Measurements from ENCODE around the gene CLK2. TPM values are rescaled to one million over a fixed set of nuclear protein-coding genes. Genes with fewer than 3 reads are reported as not detected.
A peak's percentile ranks its signal among the peaks of the same experiment; 100 is the strongest.

Gene CLK2
- total and polyA plus RNA-seq, 9 of the 15 experiments (the other 6 are each of a cell fraction or from before 2014, with no cell fraction given) = 13.5 to 81.4 (median 39.6) TPM

- TF ChIP-seq, protein P1, sequence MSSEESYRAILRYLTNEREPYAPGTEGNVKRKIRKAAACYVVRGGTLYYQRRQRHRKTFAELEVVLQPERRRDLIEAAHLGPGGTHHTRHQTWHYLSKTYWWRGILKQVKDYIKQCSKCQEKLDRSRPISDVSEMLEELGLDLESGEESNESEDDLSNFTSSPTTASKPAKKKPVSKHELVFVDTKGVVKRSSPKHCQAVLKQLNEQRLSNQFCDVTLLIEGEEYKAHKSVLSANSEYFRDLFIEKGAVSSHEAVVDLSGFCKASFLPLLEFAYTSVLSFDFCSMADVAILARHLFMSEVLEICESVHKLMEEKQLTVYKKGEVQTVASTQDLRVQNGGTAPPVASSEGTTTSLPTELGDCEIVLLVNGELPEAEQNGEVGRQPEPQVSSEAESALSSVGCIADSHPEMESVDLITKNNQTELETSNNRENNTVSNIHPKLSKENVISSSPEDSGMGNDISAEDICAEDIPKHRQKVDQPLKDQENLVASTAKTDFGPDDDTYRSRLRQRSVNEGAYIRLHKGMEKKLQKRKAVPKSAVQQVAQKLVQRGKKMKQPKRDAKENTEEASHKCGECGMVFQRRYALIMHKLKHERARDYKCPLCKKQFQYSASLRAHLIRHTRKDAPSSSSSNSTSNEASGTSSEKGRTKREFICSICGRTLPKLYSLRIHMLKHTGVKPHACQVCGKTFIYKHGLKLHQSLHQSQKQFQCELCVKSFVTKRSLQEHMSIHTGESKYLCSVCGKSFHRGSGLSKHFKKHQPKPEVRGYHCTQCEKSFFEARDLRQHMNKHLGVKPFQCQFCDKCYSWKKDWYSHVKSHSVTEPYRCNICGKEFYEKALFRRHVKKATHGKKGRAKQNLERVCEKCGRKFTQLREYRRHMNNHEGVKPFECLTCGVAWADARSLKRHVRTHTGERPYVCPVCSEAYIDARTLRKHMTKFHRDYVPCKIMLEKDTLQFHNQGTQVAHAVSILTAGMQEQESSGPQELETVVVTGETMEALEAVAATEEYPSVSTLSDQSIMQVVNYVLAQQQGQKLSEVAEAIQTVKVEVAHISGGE (CRISPR knock-in tag; IDR thresholded peaks at IDR 0.05) = no peak
- TF ChIP-seq ELF4 (CRISPR knock-in tag; IDR thresholded peaks at IDR 0.05) (no peak), PHF21A (IDR thresholded peaks at IDR 0.05; ENCODE audit: borderline replicate concordance, low read depth) (no peak), TEAD1 (CRISPR knock-in tag; IDR thresholded peaks at IDR 0.05) (peak in 1 of 2 experiments; percentile 33; a peak in 1 of 4 replicates), ZNF133 (CRISPR knock-in tag; IDR thresholded peaks at IDR 0.05) (no peak), ATF1 (CRISPR knock-in tag; IDR thresholded peaks at IDR 0.05) (no peak), ATF1 (tag; IDR thresholded peaks at IDR 0.05) (no peak), MCM2 (IDR thresholded peaks at IDR 0.05; ENCODE audit: low read depth) (no peak), RERE (CRISPR knock-in tag; IDR thresholded peaks at IDR 0.05; ENCODE audit: borderline replicate concordance) (no peak), RBM14 (IDR thresholded peaks at IDR 0.05; ENCODE audit: borderline replicate concordance, insufficient read depth, low read depth, low read length) (no peak)
These were observed 27.4 kb upstream of the CLK2 start (continued) for GRCh38 chr1:155300553-155301329.
